Measurements from ENCODE around the gene SEC11A.
A peak's percentile ranks its signal among the peaks of the same experiment; 100 is the strongest.
"Not testable (repeated sequence)": the region's sequence is repeated elsewhere in the genome, so short reads cannot be mapped to it uniquely, and the experiment has no call there.

SEC11A gene

DNA sequence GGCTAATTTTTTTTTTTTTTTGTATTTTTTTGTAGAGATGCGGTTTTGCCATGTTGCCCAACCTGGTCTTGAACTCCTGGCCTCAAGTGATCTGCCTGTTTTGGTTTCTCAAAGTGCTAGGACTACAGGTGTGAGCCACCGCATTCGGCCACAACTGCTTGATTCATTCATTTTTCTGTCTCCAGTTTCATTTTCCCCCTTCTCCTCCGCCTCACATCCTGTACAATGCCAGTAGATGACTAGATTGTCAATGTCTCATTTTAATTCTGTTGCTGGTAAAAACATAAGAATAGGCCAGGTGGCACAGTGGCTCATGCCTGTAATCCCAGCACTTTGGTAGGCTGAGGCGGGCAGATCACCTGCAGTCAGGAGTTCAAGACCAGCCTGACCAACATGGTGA lies 20.4 kb upstream of the SEC11A start:
- no peak overlapping the region for H3K4me3 ChIP-seq (replicated peaks; ENCODE audit: low read depth, low read length)
- no peak for DNase-seq (ENCODE audit: low read depth)
- TF ChIP-seq, protein P1, sequence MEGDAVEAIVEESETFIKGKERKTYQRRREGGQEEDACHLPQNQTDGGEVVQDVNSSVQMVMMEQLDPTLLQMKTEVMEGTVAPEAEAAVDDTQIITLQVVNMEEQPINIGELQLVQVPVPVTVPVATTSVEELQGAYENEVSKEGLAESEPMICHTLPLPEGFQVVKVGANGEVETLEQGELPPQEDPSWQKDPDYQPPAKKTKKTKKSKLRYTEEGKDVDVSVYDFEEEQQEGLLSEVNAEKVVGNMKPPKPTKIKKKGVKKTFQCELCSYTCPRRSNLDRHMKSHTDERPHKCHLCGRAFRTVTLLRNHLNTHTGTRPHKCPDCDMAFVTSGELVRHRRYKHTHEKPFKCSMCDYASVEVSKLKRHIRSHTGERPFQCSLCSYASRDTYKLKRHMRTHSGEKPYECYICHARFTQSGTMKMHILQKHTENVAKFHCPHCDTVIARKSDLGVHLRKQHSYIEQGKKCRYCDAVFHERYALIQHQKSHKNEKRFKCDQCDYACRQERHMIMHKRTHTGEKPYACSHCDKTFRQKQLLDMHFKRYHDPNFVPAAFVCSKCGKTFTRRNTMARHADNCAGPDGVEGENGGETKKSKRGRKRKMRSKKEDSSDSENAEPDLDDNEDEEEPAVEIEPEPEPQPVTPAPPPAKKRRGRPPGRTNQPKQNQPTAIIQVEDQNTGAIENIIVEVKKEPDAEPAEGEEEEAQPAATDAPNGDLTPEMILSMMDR (IDR thresholded peaks at IDR 0.05; ENCODE audit: low read length, missing control alignments), result no peak

DNA sequence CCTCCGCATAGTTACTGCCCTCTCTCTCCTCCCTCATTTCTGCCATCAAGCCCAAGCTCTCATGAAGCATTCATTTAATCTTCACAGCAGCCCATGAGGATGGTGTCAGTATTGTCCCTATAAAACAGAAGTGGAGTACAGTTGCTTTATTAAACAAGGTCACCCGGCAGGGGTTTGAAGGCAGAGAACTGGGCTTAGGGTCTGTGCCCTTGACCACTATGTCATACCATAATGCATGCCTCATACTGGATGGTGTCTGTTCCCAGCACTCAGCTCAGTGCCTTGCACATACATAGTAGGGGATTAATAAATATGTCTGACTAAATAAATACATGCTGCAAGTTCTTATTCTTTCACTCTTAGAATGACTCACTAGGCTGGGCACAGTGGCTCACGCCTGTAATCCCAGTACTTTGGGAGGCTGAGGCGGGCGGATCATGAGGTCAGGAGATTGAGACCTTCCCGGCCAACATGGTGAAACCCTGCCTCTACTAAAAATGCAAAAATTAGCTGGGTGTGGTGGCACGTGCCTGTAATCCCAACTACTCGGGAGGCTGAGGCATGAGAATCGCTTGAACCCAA lies 19.6 kb upstream of the SEC11A start:
- not testable (repeated sequence) for DNase-seq (ENCODE audit: low read depth); H3K4me3 ChIP-seq (replicated peaks; ENCODE audit: low read depth, low read length)

DNA sequence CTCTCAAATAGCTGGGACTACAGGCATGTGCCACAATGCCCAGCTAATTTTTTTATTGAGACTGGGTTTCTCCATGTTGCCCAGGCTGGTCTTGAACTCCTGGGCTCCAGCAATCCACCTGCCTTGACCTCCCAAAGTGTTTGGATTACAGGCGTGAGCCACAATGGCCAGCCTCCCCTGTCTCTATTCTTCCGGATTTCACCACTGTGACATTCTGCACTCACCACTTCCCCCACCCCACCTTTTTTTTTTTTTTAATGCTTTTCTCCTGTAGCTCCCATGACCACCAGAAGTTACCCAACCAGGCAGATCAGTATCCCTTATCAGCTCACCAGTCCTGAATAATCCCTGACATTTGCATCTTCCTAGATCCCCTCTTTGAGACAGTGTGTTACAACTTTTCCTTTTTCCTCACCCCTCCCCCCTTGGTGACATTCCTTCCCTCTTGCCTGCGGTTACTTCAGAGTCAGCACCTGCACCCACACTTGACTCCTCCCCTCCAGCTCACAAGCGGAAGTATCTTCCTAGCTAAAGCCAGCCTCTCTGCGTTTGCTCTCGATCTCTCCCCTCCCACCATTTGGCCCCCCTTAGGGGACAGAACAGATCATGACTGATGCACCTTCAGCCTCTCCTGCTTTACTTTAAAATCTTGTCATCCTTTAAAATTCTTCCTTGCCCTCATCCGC lies 19.0 kb upstream of the SEC11A start:
- no peak for DNase-seq (ENCODE audit: low read depth)
- H3K4me3 ChIP-seq (replicated peaks; ENCODE audit: low read depth, low read length), result no peak overlapping the region
- TF ChIP-seq, protein P1 (IDR thresholded peaks at IDR 0.05; ENCODE audit: low read length, missing control alignments), result no peak

DNA sequence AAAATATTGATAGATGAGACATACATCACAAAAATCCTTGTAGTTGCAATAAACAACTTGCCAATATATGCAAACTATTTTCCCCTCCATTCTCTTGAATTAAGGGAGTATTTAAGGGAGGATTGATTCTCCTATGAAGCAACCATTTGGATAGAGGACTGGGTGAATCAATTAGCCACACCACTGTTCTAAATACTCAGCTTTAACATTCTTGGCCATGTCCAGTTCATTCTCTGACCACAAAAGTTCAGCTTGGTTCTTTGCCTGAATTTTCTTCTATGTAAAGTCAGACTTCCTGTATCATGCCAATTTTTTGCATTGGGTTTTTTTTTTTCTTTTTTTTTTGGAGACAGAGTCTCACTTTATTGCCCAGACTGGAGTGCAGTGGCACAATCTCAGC lies 15.8 kb upstream of the SEC11A start:
- no peak overlapping the region for H3K4me3 ChIP-seq (replicated peaks; ENCODE audit: low read depth, low read length)
- TF ChIP-seq, protein P1 (IDR thresholded peaks at IDR 0.05; ENCODE audit: low read length, missing control alignments), result no peak
- DNase-seq (ENCODE audit: low read depth), result peak; percentile 64

DNA sequence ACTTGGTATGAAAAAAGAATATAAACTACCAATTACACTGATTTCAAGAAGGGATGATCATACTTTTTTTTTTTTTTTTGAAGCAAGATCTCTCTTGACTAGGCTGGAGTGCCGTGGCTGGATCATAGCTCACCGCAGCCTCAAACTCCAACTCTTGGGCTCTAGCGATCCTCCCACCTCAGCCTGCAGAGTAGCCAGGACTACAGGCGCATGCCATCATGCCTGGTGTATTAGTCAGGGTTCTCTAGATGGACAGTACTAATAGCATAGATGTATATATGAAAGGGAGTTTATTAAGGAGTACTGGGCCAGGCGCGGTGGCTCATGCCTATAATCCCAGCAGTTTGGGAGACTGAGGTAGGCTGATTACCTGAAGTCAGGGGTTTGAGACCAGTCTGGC lies 11.5 kb upstream of the SEC11A start:
- no peak overlapping the region for H3K4me3 ChIP-seq (replicated peaks; ENCODE audit: low read depth, low read length)
- DNase-seq (ENCODE audit: low read depth), result peak; percentile 32
- TF ChIP-seq, protein P1 (IDR thresholded peaks at IDR 0.05; ENCODE audit: low read length, missing control alignments), result no peak

DNA sequence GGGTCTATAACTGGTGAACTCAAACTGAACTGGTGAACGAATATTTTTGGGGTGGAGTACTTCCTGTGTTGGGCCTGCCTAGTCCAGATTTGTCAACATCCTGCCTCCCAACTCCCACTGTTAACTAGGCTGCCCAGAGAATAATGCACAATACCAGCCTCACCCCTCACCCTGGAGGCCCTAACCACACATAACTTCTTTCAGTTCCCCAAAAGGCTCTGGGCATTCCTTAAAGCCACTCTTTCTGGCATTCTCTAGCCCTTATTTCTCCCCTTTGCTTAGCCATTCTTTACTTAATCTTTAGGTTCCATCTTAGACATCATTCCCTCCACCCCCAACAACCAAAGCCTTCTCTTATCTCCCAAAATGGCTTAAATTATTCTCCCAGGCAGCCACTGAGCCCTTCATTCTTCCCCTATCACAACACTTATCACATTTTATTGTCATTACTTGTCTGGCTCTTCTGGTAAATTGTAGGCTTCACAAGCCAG lies 9.1 kb upstream of the SEC11A start:
- DNase-seq (ENCODE audit: low read depth), result peak; percentile 53
- TF ChIP-seq, protein P1 (IDR thresholded peaks at IDR 0.05; ENCODE audit: low read length, missing control alignments), result no peak
- H3K4me3 ChIP-seq (replicated peaks; ENCODE audit: low read depth, low read length), result no peak overlapping the region

DNA sequence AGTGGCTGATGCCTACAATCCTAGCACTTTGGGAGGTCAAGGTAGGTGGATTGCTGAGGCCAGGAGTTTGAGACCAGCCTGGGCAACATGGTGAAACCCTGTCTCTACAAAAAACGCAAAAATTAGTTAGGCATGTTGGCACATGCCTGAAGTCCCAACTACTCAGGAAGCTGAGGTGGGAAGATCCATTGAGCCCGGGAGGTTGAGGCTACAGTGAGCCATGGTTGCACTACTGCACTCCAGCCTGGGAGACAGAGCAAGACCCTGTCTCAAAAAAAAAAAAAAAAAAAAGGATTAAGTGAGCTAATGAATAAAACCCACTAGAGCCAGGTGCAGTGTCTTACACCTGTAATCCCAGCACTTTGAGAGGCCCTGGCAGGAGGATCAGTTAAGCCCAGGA lies 6.7 kb upstream of the SEC11A start:
- TF ChIP-seq, protein P1 (IDR thresholded peaks at IDR 0.05; ENCODE audit: low read length, missing control alignments), result no peak
- DNase-seq (ENCODE audit: low read depth), result no peak
- H3K4me3 ChIP-seq (replicated peaks; ENCODE audit: low read depth, low read length), result no peak overlapping the region
